Myocyte (in vitro differentiated cells): Measurements from ENCODE around the gene POLR1H. TPM values are rescaled to one million over a fixed set of nuclear protein-coding genes. Genes with fewer than 3 reads are reported as not detected.
"Not testable (repeated sequence)": the region's sequence is repeated elsewhere in the genome, so short reads cannot be mapped to it uniquely, and the experiment has no call there.

ENCODE experiments used
- DNase-seq: peaks from one replicate; pipeline ENCODE4 v3.0.0-alpha.2; 2012; ENCODE audit warnings: low read depth
- polyA plus RNA-seq: library from polyadenylated mRNA; unstranded; fragments of >200 nt; gene quantifications from one replicate; pipeline ENCODE4 v1.2.1, GENCODE V29; 2012; ENCODE audit warnings: missing spikeins
- total RNA-seq: library from RNA; depleted of rRNA; stranded (reverse); fragments of >200 nt; gene quantifications from 2 replicates; pipeline ENCODE4 v1.2.3, GENCODE V29; 2014

POLR1H gene, protein sequence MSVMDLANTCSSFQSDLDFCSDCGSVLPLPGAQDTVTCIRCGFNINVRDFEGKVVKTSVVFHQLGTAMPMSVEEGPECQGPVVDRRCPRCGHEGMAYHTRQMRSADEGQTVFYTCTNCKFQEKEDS
- total RNA-seq = 17.9 and 20.2 TPM in 2 replicates
- 25.9 TPM for polyA plus RNA-seq

GRCh38 chr6:30061092-30061857 is at the start of gene POLR1H:
POLR1H (plus strand) TSS chr6:30061265; CDS start chr6:30061525, 260 bp downstream.
- peak; percentile 98 for DNase-seq

GRCh38 chr6:30013291-30013922 is 47.7 kb upstream of the POLR1H start:
- peak; percentile 39 for DNase-seq

- DNase-seq = no peak
These were observed 41.2 kb upstream of the POLR1H start for GRCh38 chr6:30019819-30020218.

DNA sequence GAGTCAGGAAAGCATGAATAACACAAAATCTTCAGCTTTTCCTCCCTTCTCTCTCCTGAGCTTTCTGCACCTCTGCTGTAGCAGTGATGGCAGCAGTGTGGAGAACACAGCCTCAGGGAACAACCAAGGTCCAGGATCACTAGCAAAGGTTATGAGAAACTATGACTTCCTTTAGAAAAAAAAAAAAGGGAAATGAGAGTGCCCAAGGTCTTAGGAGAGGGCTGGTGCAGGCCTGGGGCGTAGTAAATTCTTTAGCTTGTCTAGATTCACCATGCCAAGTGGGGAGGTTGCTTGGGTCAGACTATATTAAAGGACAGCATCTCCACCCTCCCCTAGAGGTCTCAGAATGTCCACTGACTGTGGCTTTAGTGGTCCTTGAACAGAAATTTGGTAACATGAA is 40.4 kb upstream of the POLR1H start:
- DNase-seq = no peak

DNA sequence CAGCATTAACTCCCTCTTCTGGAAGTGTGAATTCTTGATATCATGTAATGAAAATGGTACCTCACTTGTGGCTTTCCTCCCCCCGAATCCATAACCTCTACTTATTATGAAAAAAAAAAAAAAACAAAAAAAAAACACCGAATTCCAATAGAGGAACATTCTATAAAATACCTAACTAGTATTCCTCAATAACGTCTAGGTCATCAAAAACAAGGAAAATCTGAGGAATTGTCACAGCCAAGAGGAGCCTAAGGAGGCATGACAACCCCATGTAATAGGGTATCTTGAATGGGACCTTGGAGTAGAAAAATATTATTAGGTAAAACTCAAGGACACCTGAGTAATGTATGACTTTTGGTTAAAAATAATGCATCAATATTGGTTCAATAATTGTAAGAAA is 38.9 kb upstream of the POLR1H start:
- DNase-seq = no peak

DNA sequence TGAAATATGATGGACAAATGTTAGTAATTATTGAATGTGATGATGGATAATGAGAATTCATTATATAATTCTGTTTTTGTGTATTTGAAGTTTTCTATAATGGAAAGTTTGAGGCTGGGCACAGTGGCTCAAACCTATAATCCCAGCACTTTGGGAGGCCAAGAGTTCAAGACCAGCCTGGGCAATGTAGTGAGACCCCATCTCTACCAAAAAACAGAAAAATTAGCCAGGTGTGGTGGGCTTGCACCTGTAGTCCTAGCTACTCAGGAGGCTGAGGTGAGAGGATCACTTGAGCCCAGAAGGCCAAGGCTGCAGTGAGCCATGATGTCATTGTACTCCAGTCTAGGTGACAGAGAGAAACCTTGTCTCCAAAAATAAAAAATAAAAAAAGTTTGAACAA is 38.4 kb upstream of the POLR1H start:
- DNase-seq = not testable (repeated sequence)

DNA sequence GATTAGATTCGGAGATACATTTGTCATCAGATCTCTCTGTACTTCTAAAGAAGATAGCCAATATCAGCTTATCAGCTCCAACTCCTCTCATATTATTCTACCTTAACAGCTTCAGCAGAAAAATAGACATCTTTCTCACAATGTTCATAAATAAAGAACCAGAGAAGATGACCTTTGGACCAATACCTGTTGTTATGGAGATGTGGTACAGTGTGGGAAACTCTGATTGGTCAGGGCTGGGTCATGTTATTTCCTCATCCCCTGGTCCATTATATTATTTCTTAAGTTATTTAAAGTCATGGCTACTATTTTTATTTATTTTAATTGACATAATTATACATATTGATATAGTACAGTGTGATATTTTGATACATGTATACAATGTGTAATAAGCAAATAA is 35.9 kb upstream of the POLR1H start:
- no peak for DNase-seq

DNA sequence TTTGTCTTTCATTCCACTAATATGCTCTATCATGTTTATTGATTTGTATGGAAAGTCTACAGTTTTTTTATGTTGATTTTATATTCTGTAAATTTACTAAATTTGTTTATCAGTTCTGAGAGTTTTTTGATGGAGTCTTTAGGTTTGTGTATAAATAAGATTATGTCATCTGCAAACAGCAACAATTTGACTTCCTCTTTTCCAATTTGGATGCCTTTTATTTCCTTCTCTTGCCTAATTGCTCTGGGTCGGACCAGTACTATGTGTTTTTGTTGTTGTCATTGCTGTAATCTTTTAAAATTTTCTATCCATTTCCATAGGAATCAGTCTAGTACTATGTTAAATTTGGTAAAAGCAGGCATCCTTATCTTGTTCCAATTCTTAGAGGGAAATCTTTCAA is 31.5 kb upstream of the POLR1H start:
- DNase-seq = no peak

- no peak for DNase-seq
These were observed 29.7 kb upstream of the POLR1H start for GRCh38 chr6:30031381-30031780.

- not testable (repeated sequence) for DNase-seq
These were observed 27.6 kb upstream of the POLR1H start for GRCh38 chr6:30033440-30033839.

- no peak for DNase-seq
These were observed 25.3 kb upstream of the POLR1H start for GRCh38 chr6:30035784-30036183.

GRCh38 chr6:30037182-30037788 is 23.8 kb upstream of the POLR1H start:
- peak; percentile 19 for DNase-seq

DNA sequence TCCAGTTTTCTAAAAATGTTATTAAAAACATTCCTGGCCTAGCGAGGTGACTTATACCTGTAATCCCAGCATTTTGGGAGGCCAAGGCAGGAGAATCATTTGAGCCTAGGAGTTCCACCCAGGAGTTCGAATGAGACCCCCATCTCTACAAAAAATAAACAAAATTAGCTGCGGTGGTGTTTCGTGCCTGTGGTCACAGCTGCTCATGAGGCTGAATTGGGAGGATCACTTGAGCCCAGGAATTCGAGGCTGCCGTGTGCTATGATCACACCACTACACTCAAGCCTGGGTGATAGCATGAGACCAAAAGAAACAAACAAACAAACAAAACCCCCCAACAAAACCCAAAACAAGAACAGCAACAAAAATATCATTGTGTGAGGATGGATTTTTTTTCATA is 19.8 kb upstream of the POLR1H start:
- DNase-seq = peak; percentile 30

DNA sequence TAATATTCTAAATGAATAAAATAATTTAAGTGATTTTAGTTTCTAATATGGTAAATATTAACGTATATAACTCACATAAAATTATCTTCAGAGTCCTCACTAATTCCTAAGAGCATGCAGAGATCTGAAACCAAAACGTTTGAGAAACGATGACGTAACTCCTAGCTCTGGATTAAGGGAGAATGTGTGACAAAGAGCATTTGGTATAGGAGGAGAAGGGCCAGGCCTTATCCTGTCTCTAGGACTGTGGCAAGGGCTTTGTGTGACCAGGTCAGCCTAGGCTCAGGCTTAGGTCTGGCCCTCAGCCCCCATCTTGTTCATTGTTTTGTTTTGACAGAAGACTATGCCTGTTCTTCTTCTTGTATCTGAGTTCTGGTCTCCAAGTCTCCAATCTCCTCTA is 19.2 kb upstream of the POLR1H start:
- DNase-seq = no peak

GRCh38 chr6:30042476-30042875 is 18.6 kb upstream of the POLR1H start:
- no peak for DNase-seq

DNA sequence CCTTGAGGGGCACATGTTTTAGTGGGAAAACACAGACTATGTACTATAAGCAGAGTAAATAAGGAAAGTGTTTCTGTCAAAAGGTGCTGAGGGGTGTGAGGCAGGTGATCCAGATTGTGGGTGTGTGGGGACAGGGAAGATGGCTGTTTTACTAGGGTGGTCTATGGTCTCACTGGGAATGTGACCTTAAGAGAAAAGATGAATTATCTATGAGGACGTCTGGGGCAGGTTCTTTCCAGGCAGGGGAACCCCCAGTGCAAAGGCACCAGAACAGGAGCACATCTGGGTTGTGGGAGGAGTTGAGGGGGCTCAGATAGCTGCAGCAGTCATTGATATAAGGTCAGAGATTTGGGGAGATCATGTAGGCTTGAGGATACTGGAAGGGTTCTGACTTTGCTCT is 18.2 kb upstream of the POLR1H start:
- no peak for DNase-seq

DNA sequence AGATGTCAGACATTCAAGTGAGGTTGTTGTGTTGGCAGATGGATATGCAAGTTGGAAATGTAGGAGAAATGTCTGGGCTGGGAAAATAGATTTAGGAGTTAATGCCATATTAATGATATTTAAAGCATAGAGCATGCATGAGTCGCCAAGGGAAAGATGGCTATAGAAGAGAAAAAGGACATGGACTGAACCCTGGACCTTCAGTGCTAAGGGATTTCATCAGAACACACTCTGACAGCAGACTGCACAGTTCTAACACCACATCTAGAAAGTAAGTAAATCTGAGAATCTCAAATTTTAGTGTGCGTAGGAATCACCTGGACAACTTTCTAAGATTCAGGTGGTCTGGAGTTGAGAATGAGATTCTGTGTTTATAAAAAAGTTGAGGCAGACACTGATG is 17.3 kb upstream of the POLR1H start:
- no peak for DNase-seq

GRCh38 chr6:30044630-30045029 is 16.4 kb upstream of the POLR1H start:
- DNase-seq = peak; percentile 53

DNA sequence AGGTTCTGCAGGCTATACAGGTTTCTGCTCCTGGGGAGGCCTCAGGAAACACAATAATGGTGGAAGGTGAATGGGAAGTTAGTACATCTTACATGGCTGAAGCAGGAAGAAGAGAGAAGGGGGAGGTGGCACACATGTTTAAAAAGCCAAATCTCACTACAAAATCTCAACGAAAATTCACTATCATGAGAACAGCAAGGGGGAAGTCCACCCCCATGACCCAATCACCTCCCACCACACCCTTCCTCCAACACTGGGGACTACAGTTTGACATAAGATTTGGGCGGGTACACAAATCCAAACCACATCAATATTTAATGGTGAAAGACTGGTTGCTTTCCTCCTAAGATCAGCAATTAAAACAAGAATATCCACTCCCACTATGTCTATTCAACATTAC is 13.8 kb upstream of the POLR1H start:
- DNase-seq = no peak

- no peak for DNase-seq
These were observed 7.4 kb upstream of the POLR1H start for GRCh38 chr6:30053682-30054081.

GRCh38 chr6:30055513-30055912 is 5.6 kb upstream of the POLR1H start:
- DNase-seq = no peak

GRCh38 chr6:30060606-30061091 is 416 bp upstream of the POLR1H start:
- DNase-seq = peak; percentile 64
